Loucy (cell line): ENCODE results near the gene FOXC2.

ENCODE experiments used
- EZH2phosphoT487 ChIP-seq: fragments of 200-600 bp; IDR thresholded peaks from 2 replicates; pipeline ENCODE4 v1.6.1; 2018; ENCODE audit warnings: antibody characterized with exemption, mild to moderate bottlenecking, moderate library complexity, borderline replicate concordance
- TF ChIP-seq, protein P1 (sequence below): fragments of 200-600 bp; sonication (generic); conservative IDR thresholded peaks from 2 replicates; pipeline ENCODE4 v1.5.1; 2014; ENCODE audit warnings: mild to moderate bottlenecking, antibody characterized with exemption, low read length

DNA sequence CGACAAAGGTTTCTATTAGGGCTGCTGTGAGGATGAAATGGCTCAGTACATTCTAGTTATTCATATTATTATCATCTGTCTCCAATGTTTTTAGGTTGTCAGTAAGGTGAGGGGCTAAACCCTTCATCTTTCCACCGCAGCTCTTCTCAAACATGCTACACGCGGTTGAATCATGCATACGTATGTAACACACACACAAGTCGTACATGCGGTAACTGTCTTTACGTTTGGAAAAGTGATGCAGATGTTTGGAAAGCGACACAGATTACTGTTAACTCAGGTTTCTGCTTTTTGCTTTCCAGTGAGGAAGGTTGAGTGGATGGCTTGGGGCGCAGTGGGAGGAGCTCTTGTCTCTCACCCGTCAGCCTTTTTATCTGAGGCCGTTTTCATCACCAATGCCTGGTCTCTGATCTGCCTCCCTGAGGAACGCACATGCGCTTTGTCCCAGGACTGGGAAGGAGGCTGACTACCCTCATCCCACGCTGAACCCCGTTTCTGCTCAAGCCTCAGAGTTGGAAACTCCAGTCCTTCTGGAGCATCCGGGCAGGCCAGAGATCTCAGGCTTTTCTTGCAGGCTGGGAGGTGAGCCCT, 8.6 kb downstream of the FOXC2 start:
- TF ChIP-seq, protein P1, sequence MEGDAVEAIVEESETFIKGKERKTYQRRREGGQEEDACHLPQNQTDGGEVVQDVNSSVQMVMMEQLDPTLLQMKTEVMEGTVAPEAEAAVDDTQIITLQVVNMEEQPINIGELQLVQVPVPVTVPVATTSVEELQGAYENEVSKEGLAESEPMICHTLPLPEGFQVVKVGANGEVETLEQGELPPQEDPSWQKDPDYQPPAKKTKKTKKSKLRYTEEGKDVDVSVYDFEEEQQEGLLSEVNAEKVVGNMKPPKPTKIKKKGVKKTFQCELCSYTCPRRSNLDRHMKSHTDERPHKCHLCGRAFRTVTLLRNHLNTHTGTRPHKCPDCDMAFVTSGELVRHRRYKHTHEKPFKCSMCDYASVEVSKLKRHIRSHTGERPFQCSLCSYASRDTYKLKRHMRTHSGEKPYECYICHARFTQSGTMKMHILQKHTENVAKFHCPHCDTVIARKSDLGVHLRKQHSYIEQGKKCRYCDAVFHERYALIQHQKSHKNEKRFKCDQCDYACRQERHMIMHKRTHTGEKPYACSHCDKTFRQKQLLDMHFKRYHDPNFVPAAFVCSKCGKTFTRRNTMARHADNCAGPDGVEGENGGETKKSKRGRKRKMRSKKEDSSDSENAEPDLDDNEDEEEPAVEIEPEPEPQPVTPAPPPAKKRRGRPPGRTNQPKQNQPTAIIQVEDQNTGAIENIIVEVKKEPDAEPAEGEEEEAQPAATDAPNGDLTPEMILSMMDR, result no peak
- no peak for TF ChIP-seq EZH2phosphoT487
